ENCODE data around the gene CRADD.
A peak's percentile ranks its signal among the peaks of the same experiment; 100 is the strongest.

The CRADD gene

DNA sequence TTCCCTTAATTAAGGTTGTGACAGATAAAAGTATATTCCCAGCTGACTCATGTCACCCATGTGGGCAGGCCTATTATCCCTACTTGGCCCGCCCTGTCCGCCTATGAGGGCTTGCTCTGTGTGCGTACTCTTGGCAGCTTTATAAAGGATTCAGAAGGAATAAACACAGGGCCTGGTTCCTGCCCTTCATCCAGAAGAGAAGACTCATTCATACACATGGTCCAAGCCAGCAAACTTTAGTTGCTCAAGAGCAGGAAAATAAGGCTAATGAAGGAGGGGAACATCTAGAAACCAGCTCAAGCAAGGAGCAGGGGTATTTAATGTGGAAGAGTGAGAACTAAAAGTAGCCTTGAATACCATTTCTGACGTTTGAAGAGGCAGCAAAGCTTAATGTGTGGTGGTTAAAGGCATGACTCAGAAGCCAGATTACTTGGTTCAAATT is 141.9 kb downstream of the CRADD start:
- no peak for DNase-seq

DNA sequence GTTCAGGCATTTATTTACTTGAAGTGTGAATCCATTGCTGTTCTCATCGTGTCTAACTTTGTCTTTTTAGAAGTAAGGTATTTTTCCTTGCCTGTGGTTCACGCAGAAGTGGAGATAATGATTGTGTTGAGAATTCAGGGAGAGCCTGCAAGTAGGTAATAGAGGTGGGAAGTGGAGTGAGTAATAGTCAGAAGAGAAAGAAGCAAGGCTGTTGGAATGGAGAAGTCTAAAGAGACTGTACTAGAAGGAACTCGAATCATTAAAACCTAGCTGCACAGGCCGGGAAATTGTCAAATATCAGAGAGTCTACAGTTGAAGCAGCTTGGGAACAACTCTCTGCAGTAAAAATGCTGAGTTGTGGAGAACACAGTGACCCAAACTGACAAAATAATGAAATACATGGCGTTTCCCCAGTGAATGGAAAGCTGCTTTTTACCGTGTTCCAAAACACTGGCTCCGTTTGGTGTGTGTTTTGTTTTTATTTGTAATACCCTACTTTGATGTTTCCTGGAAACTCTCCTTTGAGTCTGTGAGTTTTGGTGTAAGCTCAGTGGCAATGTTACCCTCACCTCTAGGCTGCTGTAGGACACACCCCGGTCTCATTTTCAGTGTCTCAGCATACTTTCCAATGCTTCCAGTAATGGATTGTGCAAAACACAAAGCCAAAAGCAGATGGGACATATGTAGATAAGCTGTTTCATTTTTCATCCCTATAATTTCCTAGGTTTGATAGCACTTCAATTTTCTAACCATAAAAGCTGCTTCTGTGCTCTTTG is 146.6 kb downstream of the CRADD start:
- no peak for DNase-seq

DNA sequence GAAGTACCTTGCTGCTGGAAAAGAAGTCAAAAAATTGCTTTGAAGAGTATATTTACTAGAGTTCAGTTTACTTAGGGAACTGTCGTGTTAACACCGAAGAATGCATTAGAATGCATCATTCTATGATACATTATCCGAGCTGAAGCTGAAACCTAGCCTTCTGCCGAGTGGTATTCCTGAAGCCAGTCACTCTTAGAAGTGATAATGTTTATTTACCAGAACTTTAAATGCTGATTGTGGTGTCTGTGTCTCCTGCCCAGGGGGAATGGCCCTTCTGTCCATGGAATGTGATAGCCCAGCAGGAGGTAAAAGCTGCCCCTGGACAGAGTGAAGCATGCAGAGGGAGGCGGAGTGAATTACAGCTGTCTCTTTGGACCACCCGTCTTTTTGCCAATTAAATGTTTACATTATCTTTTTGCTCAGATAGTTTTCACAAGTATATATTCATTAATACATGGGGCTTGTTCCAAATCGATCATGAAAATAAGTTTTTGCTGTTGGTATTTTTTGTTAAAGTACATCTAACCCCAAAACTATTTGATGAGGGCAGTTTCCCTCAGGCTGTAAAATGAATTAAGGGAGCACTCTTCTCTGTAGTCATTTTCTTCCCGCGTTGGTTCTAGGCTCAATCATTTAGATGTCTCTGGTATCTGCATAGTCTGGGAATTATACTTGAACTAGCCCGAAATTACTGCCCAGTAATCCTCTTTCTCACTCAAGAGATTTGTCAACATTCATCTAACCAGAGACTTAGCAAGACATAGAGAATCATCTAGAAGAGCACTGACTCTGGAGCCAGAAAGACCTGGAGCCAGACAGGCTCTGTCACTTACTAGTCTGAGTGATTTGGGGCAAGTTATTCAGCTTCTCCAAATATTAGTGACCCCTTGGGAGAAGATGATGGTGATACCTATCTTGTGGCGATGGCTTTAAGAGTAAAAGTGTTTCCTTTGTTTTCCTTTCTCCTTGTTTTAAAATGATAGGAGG is 147.6 kb downstream of the CRADD start:
- no peak for DNase-seq

DNA sequence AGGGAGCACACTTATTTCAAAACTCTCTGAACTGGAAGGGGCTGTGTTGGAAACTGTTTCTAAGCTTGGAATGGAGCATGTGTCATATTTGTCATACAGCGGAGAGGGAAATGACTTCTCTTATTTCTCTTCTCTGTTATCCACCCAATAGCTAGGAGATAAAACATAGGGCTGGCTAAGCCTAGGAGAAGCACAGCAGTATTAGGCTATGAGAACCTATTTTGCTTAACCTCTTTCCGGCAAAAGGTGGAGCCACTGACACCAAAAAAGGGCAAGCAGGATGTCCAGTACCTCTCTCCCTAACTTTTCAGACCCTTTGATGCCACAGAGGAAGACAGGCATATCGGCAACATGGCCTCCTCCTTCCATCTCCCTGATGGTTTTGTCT is 148.3 kb downstream of the CRADD start:
- no peak for DNase-seq

DNA sequence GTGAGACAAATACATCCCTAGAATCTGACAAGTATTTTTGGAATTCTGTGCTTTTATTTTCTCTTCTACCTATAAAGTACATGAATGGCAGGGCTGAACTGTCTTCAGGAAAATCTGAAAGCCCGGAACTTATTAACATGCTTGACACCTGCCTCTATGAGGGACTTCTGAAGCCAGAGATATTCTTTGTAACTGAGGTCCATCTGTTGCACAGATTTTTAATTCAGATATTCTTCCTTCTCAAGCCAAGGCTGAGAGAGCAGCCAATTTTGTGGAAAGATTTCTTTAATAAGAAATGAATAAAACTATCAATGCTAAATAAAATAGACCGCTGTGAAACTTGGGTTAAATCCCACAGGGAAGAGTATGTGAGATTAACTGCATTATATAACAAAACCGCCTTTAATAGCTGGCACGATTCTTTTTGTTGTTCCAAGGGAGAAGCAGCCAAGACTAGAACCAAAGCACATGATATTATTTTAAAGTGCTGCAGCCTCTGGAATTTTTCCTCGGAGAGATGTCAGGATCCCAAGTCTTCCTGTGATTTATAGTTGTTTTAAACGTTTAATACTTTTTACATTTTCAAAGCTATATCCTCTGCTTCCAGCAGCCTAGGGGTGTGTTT is 148.9 kb downstream of the CRADD start:
- DNase-seq = no peak

DNA sequence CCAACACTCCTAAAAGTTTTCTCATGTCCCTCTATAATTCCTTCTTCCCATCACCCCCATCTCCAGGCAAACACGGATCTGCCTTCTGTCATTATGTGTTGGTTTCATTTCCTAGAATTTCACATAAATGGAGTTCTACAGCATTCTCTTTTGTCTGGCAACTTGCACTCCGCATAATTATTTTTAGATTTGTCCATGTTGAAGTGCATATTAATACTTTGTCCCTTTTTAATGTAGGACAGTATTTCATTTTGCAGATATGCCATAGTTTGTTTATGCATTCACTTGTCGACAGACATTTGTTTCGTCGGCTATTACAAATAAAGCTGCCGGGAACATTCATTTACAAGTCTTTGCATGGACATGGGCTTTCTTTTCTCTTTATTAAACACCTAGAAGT is 150.0 kb downstream of the CRADD start:
- no peak for DNase-seq

DNA sequence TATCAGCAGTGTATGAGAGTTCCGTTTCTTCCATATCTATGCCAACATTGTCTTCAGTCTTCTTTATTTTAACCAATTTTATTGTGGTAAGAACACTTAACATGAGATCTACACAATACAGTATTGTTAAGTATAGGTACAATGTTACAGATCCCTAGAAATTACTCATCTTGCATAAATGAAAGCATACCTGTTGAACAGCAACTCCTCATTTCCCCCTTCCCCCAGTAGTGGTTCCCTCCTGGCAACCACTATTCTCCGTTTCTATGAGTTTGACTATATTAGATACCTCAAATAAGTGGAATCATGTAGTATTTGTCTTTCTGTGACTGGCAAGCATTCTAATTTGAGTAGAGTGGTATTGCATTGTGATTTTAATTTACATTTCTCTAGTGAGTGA is 150.5 kb downstream of the CRADD start:
- no peak for DNase-seq

DNA sequence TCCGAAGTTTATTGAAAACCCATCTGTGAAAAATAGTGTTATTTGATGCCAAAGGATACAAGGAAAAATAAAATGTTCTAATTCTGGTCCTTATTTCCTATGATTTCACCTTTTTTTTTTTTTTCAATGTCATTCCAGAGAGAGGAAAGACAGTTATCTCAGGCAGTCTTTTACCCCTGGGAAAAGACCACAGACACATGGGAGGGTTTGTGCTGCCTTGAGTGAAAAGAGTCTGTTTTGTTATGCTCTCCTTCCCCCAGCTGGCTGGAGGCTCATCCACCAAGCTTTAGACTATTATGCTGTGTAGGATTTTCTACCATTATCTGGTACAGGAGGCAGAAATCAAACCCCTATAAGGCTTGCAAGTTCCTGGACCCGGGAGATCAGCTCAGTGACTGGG is 151.8 kb downstream of the CRADD start:
- no peak for DNase-seq

DNA sequence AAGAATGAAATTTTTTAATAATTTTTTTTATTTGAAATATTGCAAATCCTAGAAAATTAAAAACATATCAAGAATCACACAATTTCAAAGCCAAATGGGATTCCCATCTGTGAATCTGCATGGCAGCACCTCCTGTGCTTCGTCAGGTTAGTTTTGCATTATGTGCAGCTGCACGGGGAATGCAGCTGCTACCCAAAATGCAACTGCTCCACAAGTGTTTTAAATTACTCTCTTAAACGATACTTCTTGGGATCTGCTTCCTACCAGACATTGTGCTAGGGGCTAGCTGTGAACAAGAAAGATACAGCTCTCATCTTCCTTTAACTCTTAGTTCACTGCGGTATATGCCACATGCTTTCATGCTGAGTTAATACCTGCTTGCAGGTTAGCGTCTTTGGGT is 154.2 kb downstream of the CRADD start:
- DNase-seq = no peak

DNA sequence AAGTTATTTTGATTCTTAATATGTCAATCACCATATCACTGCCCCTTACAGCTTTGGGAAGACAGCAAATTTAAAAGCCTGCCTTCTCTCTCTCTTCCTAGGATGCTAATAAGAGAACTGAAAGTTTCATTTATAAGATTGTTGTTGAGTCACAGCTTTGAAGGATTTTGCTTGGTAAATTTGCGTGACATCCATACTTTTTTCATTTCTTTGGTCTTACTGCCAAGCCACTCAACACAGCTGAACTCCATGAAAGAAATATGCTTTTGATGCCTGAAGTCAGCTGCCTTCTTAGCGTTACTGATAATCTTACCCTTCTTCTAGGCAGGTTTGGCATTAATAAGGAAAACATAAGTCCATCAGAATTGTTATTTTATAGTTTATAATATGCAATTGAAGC is 155.0 kb downstream of the CRADD start:
- DNase-seq = no peak

DNA sequence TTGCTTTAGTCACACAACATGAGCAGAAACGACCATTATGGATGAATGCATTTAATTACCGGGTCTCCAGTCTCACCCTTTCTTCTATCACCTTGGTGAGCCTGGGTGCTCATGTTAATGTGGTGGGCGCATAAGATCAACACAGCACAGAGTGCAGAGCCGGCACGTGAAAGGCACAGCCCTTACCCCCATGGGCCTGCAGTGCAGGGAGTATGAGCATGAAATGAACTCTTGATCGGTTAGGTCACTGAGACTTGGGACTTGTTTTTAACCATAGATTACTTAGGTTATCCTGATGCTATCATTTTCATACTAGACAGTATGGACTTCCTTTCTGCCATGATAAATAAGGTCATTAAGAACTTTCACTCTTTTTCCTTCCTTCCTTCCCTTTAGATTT is 156.8 kb downstream of the CRADD start:
- no peak for DNase-seq

DNA sequence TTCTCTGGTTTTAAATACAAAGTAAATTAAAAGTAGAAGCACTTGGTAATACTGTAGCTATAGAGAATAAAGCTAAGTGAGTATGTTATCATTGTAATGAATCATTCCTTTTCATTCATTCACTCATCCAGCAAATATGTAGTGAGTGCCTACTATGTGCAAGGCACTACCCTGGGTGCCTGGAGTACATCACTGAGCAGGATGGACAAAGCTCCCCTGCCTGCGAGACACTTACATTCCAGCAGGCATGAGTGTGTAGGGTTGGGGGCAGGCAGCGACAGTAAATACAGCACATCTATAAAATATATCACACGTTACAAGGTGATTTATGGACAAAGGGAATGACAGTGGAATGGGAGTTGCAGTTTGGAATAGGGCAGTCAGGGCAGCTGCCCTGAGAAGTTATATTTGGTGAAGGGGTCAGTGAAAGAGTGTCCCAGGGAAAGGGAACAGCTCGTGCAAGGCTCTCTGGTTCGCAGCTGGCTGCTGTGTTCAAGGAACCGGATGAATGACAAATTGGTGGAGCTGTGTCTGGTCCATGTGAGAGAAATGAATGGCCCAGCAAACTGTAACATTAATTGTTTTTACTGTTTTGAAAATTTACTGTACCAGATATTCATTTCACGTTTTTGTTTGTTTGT is 159.6 kb downstream of the CRADD start:
- no peak for DNase-seq

DNA sequence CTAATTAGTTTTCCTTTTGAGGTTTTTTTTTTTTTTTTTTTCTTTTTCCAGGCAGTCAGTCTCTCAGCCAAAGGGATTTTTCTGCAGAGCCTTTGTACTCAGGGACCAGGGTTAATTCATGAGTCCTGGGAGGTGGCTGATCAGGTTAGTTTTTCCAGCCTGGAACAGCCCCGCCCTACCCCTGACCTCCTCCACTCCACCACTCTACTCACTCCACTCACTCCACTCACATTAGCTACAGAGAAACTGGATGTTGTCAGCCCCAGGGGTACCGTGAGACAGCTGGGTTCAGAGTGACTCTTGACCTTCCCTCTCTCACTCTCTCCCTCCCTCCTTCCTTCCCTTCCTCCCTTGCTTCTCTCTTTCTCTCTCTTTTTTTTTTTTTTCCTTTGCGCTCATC is 161.0 kb downstream of the CRADD start:
- DNase-seq = no peak

DNA sequence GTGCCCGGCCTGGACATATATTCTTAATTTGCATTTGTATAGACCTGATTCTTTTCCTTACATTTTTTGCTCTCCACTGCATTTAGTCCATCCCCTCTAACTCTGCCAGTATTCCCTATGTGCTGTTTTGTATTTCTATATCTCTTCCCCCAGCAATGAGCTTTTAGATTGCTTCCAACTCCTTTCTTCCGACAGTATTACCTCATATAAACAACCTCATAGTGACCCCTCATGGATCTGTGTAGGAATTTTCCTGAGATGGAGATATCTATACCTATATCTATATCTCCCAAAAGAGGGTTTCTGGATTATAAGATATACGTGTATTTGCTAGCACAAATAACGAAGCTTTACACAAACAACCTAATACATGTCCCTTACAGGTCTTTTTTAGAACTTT is 161.9 kb downstream of the CRADD start:
- DNase-seq = no peak

DNA sequence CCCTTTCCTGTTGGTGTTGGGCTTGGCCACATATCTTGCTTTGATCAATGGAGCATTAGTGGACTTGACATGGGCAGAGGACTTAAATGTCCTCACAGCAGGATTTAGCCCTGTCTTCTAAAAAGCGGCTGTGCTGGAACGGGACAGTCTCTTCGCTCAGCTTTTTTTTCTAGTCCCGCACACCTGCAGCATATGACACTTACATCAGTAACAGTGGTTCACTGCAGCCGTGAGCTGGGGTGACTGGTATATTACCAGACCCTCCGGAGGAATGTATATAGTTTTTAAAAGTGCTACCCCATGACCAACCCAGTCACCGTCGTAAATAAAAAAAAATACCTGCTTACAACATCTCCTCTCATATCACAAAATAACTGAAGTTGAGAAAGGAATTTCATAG is 164.5 kb downstream of the CRADD start:
- no peak for DNase-seq

DNA sequence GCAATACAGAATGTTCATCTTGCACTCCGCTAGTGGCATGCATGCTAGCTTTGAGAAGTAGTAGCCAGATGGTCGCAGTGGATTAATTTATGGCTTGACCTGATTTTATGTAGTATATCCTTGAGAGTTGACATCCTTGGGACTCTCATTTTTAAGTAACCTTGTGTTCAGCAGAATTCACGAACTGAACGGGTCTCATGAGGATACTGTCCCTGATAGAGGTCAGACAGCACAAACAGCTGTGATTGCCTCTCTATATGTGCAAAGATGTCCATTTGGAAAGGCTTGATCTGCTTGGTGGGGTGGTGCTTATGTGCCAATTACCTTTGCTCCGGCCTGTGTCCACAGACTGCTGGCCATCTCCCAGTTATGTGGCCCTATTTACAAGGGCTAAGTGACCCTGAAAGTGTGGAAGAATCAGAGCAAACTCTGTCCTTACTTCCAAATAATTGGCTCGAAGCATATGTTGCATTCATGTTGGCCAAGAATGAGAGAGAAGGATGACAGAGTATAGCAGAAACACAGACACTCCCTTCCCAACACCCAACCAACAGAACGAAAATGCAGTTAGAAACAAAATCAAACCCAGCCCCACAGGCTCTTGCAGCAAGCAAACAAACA is 167.1 kb downstream of the CRADD start:
- no peak for DNase-seq

DNA sequence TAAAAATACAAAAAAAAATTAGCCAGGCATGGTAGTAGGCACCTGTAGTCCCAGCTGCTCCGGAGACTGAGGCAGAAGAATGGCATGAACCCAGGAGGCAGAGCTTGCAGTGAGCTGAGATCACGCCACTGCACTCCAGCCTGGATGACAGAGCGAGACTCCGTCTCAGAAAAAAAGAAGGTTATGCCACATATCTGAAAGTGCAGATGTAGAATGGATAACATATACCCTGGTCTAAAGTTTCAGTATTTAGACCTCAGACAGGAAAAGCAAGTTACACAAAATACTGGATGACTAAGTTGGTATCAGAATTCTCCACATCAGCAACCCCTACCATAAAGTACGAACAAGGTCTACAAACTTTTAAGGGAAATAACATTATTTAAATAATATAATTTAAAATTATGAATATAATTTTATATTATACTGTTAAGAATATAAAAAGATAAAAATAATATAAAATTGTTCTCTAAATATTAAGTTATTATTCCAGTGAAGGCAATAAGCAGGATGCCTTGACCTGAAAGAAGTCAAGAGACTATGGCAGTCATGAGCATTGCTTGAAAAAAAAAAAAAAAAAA is 169.9 kb downstream of the CRADD start:
- peak; percentile 54 for DNase-seq

DNA sequence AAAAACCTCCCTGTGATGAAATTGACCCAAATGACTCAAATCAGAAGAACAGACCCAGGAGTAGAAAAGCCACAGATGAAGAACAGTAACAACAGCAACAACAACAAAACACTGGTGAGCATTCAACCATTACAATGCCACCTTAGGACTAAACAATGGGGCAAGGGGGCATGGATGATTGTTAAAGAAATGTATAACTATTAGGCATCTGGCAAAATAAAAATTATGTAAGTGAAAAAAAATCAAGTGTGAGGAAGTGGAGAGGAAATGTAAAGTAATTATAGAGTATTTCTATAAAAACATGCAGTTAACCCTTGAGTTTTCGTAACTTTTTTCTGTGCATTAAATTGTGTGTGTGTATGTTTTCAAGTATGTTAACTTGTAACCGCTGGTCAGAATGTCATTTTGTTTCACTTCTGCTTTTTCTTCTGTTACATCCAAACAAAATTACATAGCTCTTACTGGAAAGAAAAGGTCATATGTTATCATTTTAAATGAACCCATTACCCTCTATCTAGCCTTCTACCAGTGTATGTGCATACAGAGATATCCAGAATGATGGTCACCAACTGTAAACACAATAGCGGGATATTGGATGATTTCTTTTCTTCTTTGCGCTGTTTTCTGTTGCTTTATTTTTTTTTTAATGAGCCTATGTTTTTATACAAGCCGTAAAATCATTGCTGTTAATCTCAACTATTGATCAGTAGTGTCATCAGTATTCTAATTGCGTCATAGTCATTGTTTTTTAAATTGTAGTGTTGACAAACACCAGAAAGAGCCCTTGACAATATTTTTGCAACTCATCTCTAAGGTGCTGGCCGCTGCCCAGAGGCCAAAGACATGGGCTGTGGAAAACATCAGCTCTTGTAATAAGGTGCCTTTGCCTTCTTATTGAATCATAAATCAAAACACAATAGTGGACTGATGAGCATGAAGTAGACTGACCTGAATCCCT is 170.6 kb downstream of the CRADD start:
- DNase-seq = peak; percentile 72

DNA sequence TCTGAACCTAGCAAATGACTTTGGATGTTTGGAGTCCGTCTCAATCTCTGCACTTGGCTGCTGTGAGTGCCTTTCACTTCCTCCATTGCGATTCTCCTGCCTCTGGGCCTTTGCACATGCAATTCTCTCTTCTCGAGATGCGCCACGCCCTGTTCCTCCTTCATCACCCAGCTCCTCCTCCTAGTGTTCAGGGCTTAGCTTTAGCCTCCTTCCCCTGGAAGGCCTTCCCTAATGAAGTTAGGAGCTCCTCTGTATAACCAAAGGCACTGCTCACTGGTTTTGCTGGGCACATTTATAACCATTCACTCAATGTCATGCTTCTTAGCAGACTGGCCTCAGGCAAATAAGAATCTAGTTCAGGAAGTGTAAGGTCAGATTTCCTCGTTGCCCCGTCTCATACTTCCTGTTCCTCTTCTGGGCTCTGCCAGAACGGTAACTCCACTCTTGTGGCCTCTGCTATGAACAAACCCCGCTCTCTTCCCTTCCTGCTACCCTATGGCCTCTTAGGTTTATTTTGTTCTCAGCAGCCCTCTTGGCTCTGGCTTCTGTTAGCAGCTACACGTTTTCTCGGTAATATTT is 171.4 kb downstream of the CRADD start:
- DNase-seq = peak; percentile 18

DNA sequence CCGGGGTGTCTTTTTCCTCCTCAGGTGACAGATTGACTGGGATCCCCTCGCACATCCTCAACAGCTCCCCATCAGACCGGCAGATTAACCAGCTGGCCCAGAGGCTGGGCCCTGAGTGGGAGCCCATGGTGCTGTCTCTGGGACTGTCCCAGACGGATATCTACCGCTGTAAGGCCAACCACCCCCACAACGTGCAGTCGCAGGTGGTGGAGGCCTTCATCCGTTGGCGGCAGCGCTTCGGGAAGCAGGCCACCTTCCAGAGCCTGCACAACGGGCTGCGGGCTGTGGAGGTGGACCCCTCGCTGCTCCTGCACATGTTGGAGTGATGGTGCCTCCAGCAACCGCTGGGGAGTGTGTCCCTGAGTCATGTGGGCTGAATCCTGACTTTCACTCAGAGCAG is 172.8 kb downstream of the CRADD start:
- DNase-seq = no peak

All from activated CD4-positive, alpha-beta T cell treated with anti-CD3 and anti-CD28 coated beads, Interleukin-2, Interleukin-6, amounts not matched to agents 100 ng/mL and 50 ng/mL, durations not matched to agents 16 hours and 8 hours (primary cell).